Left ventricle myocardium inferior (tissue), 1 donor: ENCODE results near the gene TLCD2. TPM values are rescaled to one million over a fixed set of nuclear protein-coding genes. Genes with fewer than 3 reads are reported as not detected.

ENCODE experiments used
- DNase-seq: peaks from one replicate; pipeline ENCODE4 v3.0.0-alpha.2; 2020
- H3K27ac ChIP-seq: fragments of 200-600 bp; replicated peaks from 2 replicates; pipeline ENCODE4 v1.8.0; 2021
- H3K27me3 ChIP-seq: fragments of 200-600 bp; 2 replicates; pipeline ENCODE4 v1.8.0; 2021; ENCODE audit warnings: low read depth
- H3K36me3 ChIP-seq: fragments of 200-600 bp; 2 replicates; pipeline ENCODE4 v1.8.0; 2021
- H3K4me1 ChIP-seq: fragments of 200-600 bp; 2 replicates; pipeline ENCODE4 v1.8.0; 2021
- H3K4me3 ChIP-seq: fragments of 200-600 bp; 2 replicates; pipeline ENCODE4 v1.8.0; 2021; ENCODE audit warnings: mild to moderate bottlenecking, moderate library complexity
- H3K9me3 ChIP-seq: fragments of 200-600 bp; replicated peaks from 2 replicates; pipeline ENCODE4 v1.8.0; 2021
- intact Hi-C: fragments of 100-400 bp; cut with micrococcal nuclease; formaldehyde crosslinking; loops from one replicate; pipeline ENCODE4 v1.11.0; 2022
- total RNA-seq: library from RNA; stranded (reverse); fragmentation: NEBNext Ultra II Directional; extraction: Animal tissue kit (Norgen Biotek cat#: 25700); gene quantifications from one replicate; pipeline ENCODE4 v1.2.1, GENCODE V29; 2021
- TF ChIP-seq, protein P1 (sequence below): fragments of 200-600 bp; IDR thresholded peaks from 2 replicates; pipeline ENCODE4 v1.8.0; 2021; ENCODE audit warnings: antibody characterized with exemption, mild to moderate bottlenecking, borderline replicate concordance
- donor health status: DM: no; HTN: yes; CAD: no; lungs with severe emphysema.

Gene TLCD2
- total RNA-seq, 1 donor from 2014 or later, result 1.8 TPM

DNA sequence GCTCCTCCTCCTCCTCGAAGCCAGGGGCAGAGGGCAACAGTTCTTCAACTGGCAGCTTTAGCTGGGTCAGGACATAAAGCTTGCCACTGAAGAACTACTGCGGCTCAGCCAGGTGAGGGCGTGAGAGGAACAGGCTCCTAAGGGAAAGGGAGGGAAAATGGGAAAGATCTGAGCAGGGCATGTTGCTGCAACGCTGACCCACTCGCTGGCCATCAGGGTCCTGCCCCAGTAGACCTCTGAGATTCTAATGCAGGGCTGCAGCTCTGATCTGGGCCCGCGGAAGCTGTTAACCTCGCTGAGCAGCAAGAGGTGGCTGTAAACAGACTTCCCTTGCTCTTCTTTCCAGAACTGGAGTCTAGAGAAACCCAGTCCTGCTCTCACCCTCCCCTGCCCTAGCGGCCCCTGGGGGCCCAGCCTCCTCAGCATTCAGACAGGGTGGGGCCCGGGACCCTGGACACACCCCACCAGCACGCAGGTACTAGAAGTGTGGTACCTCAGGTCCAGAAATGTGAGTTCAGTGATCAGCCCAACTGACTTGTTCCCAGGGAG is 3.8 kb upstream of the TLCD2 start:
- Histone ChIP-seq H3K36me3 (peaks cover 35% of the 10 kb centered on the region), H3K4me1 (peaks cover 84% of the 10 kb centered on the region), H3K27me3 (no peaks in the 10 kb centered on the region), H3K9me3 (no peaks in the 10 kb centered on the region), H3K4me3 (peak overlapping the region; percentile 95), H3K27ac (peak overlapping the region; percentile 100)
- DNase-seq, result no peak
- intact Hi-C loops, result no loop called here
- TF ChIP-seq, protein P1, sequence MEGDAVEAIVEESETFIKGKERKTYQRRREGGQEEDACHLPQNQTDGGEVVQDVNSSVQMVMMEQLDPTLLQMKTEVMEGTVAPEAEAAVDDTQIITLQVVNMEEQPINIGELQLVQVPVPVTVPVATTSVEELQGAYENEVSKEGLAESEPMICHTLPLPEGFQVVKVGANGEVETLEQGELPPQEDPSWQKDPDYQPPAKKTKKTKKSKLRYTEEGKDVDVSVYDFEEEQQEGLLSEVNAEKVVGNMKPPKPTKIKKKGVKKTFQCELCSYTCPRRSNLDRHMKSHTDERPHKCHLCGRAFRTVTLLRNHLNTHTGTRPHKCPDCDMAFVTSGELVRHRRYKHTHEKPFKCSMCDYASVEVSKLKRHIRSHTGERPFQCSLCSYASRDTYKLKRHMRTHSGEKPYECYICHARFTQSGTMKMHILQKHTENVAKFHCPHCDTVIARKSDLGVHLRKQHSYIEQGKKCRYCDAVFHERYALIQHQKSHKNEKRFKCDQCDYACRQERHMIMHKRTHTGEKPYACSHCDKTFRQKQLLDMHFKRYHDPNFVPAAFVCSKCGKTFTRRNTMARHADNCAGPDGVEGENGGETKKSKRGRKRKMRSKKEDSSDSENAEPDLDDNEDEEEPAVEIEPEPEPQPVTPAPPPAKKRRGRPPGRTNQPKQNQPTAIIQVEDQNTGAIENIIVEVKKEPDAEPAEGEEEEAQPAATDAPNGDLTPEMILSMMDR, result peak; percentile 31

DNA sequence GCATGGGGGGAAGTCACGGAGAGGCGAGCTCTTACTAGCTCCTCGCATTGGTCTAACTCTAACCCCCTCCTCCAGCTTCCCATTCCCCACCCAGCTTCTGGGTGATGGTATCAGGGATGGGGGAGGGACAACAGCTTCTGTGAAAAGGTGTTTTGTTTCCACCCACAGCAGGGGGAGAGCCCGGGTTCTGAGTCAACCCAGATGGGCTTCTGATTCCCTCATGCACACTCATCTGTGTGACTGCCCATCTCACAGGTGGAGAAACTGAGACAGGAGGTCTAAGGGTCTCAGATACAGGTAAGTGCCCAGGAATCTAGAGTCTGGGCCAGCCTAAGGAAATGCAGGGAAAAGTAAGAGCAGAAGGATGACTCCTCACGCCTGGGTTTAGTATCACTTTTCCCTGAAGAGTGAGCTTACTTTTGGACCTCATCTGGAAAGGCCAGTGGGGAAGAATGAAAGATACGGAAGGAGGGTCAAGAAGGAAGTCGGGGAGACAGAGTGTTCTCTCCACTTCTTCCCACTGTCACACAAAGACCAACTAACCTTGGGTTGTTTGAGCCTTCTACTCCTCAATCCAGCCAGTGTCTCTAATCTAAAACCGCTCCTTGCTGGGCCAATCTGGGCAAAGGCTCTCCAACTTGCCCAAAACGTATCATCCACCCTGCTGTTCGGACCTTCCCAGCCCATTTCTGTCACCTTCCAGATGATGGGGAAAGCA is 3.1 kb upstream of the TLCD2 start:
- H3K27ac ChIP-seq, result peak overlapping the region; percentile 100
- H3K27me3 ChIP-seq, result no peaks in the 10 kb centered on the region
- no peaks in the 10 kb centered on the region for H3K9me3 ChIP-seq
- H3K36me3 ChIP-seq, result peaks cover 35% of the 10 kb centered on the region
- intact Hi-C loops, result no loop called here
- no peak for DNase-seq
- H3K4me3 ChIP-seq, result peak overlapping the region; percentile 95
- TF ChIP-seq, protein P1, result no peak
- peaks cover 82% of the 10 kb centered on the region for H3K4me1 ChIP-seq

DNA sequence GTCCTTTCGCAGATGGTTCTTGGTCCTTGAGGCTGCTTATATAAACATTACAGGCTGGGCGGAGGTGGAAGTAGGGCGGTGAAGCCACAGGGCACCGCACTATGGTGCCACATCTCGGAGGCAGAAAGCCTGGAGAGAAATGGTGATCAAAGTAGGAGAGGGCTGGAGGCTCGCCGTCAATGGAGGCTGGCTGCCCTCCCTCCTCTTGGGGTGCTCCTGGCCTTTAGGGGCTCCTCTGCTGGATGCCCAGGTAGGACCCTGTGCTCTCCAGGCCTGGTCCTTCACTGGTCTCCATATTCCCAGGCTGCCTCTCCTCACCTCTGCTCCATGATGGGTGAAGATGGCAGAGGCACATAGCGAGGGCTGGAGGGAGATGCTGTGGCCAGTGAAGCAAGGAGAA is 2.1 kb upstream of the TLCD2 start:
- peak overlapping the region; percentile 95 for H3K4me3 ChIP-seq
- intact Hi-C loops, result no loop called here

GRCh38 chr17:1711804-1712203 is 1.6 kb upstream of the TLCD2 start:
- intact Hi-C loops, result no loop called here
- Histone ChIP-seq H3K4me1 (peaks cover 70% of the 10 kb centered on the region), H3K9me3 (no peaks in the 10 kb centered on the region), H3K36me3 (peaks cover 40% of the 10 kb centered on the region), H3K27ac (peak overlapping the region; percentile 83), H3K27me3 (no peaks in the 10 kb centered on the region), H3K4me3 (peak overlapping the region; percentile 95)
- no peak for DNase-seq
- TF ChIP-seq, protein P1, result no peak

More for the DNA sequence above, 2.1 kb upstream of the TLCD2 start:
- TF ChIP-seq, protein P1, result no peak
- H3K4me1 ChIP-seq, result peaks cover 71% of the 10 kb centered on the region
- peaks cover 40% of the 10 kb centered on the region for H3K36me3 ChIP-seq
- H3K27ac ChIP-seq, result peak overlapping the region; percentile 100
- DNase-seq, result no peak
- H3K9me3 ChIP-seq, result no peaks in the 10 kb centered on the region
- no peaks in the 10 kb centered on the region for H3K27me3 ChIP-seq

DNA sequence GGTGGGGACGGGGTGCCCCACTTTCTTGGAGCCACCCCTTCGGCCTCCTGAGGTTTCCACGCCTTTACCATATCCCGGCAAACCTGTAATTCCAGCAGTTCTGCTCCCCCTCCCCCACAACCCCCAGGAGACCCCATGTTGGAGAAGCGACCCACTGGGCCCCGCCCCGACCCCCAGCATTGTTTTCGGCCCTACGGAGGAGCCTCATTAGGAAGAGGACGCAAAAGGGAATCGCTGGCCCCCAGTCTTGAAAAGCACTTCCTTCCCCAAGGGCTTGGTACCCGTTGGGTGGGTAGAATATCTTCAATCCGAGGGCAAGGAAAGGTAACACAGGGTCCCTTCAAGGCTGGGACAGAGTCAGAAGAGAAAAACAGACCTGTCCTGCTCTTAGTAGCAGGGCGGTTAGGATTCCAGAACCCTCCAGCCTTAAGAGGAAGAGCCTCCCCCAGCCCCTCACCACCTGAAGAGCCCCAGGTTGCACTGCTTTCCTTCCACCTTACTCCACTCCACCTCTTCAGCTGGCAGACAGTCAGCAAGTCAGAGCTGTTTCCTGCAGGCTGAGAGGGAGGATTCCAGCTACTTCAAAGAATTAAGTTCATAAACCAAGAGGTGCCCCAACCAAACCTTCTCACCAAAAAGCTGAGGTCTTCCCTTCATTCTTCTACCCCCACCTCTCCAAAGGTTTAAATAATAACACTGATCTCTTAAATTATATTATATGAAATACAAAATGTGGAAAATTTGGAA is 803 bp upstream of the TLCD2 start:
- Histone ChIP-seq H3K36me3 (peaks cover 40% of the 10 kb centered on the region), H3K4me1 (peaks cover 69% of the 10 kb centered on the region), H3K27me3 (no peaks in the 10 kb centered on the region), H3K4me3 (peak overlapping the region; percentile 74), H3K27ac (peak overlapping the region; percentile 83), H3K9me3 (no peaks in the 10 kb centered on the region)
- TF ChIP-seq, protein P1, result no peak
- intact Hi-C loops, result no loop called here
- no peak for DNase-seq
